ENCODE data around the gene B3GALT5.

B3GALT5 gene

DNA sequence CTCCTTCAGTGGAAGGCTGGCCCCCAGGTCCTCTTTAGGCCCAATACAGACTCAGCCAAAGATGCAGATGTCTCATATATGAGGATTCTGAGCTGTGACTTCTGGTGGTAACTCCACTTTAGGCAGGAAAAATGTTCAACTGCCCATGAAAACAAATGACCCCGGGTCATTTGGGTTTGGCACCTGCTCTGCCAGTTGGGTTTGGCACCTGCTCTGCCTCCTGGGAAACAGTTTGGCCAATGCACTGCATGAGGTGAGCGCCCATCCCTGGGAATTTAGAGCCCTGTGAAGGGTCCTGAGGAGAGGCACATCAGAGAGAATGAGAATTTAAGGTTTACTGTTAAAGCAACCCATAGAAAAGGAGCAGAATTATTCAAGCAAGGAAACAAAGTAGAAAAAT lies 45.3 kb downstream of the B3GALT5 start:
- TF ChIP-seq TAF1 (IDR thresholded peaks at IDR 0.05; ENCODE audit: borderline replicate concordance, insufficient read depth, low read length) (no peak), SIN3A (IDR thresholded peaks at IDR 0.05; ENCODE audit: borderline replicate concordance, insufficient read depth, low read length) (no peak), POLR2AphosphoS5 (IDR thresholded peaks at IDR 0.05; ENCODE audit: low read depth, low read length) (no peak), FOXP2 (optimal IDR thresholded peaks at IDR 0.05; ENCODE audit: borderline replicate concordance, extremely low read depth, extremely low read length, insufficient read depth) (no peak)
- TF ChIP-seq, protein P1, sequence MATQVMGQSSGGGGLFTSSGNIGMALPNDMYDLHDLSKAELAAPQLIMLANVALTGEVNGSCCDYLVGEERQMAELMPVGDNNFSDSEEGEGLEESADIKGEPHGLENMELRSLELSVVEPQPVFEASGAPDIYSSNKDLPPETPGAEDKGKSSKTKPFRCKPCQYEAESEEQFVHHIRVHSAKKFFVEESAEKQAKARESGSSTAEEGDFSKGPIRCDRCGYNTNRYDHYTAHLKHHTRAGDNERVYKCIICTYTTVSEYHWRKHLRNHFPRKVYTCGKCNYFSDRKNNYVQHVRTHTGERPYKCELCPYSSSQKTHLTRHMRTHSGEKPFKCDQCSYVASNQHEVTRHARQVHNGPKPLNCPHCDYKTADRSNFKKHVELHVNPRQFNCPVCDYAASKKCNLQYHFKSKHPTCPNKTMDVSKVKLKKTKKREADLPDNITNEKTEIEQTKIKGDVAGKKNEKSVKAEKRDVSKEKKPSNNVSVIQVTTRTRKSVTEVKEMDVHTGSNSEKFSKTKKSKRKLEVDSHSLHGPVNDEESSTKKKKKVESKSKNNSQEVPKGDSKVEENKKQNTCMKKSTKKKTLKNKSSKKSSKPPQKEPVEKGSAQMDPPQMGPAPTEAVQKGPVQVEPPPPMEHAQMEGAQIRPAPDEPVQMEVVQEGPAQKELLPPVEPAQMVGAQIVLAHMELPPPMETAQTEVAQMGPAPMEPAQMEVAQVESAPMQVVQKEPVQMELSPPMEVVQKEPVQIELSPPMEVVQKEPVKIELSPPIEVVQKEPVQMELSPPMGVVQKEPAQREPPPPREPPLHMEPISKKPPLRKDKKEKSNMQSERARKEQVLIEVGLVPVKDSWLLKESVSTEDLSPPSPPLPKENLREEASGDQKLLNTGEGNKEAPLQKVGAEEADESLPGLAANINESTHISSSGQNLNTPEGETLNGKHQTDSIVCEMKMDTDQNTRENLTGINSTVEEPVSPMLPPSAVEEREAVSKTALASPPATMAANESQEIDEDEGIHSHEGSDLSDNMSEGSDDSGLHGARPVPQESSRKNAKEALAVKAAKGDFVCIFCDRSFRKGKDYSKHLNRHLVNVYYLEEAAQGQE (IDR thresholded peaks at IDR 0.05; ENCODE audit: insufficient read depth in 1 of 2, low read depth in 2 of 2, low read length in 2 of 2): no peak

DNA sequence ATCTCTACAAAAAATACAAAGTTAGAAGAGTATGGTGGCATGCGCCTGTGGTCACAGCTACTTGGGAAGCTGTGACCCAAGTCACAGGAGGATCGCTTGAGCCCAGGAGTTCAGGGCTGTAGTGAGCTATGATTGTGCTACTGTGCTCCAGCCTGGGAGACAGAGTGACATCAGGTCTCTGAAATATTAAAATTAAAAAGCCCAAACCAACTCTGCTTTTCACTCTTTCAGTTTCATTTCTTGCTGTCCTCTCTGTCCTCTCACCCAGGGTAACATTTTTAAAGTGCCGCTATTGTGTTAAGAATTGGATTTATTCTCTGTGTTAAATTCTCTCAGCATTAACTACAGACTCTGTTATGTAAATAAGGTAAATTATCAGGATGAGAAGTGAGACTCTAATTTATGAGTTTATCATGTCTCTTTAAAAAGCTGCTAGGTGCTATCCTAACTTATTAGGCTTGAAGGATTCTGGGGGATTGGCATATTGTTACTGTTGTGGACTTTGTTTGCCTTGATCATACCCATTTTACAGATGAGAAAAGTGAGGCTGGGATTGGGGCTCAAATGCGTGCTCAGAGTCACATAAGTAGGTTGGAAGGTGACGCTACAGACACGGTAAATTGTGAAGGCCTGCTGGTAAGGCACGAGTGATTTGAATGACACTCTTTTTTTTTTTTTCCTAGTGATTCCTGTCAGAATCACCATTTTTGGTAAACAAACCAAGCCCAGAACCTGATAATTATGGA lies 46.5 kb downstream of the B3GALT5 start:
- TF ChIP-seq FOXP2 (optimal IDR thresholded peaks at IDR 0.05; ENCODE audit: borderline replicate concordance, extremely low read depth, extremely low read length, insufficient read depth) (no peak), POLR2AphosphoS5 (IDR thresholded peaks at IDR 0.05; ENCODE audit: low read depth, low read length) (no peak), SIN3A (IDR thresholded peaks at IDR 0.05; ENCODE audit: borderline replicate concordance, insufficient read depth, low read length) (no peak)
- TF ChIP-seq, protein P1 (IDR thresholded peaks at IDR 0.05; ENCODE audit: insufficient read depth in 1 of 2, low read depth in 2 of 2, low read length in 2 of 2): no peak

DNA sequence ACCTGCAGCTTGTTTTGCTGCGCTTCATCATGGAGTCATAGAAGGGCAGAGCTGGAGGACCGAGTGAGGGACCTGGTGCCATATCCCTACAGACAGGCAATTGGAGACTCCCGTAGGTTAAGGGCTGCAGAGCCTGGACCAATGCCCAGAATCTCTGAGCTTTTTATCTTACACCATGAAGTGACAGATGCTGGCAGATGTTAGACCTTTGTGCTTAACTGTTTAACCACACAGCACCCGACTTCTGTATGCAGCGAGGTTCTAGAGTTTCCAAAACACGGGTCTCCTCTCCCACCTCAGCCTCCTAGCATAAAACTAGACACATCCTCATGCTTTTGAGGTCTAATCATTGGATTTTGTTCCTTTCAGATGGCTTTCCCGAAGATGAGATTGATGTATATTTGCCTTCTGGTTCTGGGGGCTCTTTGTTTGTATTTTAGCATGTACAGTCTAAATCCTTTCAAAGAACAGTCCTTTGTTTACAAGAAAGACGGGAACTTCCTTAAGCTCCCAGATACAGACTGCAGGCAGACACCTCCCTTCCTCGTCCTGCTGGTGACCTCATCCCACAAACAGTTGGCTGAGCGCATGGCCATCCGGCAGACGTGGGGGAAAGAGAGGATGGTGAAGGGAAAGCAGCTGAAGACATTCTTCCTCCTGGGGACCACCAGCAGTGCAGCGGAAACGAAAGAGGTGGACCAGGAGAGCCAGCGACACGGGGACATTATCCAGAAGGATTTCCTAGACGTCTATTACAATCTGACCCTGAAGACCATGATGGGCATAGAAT lies 47.6 kb downstream of the B3GALT5 start:
- no peak for TF ChIP-seq TAF1 (IDR thresholded peaks at IDR 0.05; ENCODE audit: borderline replicate concordance, insufficient read depth, low read length)
- TF ChIP-seq FOXP2 (optimal IDR thresholded peaks at IDR 0.05; ENCODE audit: borderline replicate concordance, extremely low read depth, extremely low read length, insufficient read depth): no peak
- no peak for TF ChIP-seq POLR2AphosphoS5 (IDR thresholded peaks at IDR 0.05; ENCODE audit: low read depth, low read length)
- TF ChIP-seq, protein P1 (IDR thresholded peaks at IDR 0.05; ENCODE audit: insufficient read depth in 1 of 2, low read depth in 2 of 2, low read length in 2 of 2): no peak
- no peak for TF ChIP-seq SIN3A (IDR thresholded peaks at IDR 0.05; ENCODE audit: borderline replicate concordance, insufficient read depth, low read length)

DNA sequence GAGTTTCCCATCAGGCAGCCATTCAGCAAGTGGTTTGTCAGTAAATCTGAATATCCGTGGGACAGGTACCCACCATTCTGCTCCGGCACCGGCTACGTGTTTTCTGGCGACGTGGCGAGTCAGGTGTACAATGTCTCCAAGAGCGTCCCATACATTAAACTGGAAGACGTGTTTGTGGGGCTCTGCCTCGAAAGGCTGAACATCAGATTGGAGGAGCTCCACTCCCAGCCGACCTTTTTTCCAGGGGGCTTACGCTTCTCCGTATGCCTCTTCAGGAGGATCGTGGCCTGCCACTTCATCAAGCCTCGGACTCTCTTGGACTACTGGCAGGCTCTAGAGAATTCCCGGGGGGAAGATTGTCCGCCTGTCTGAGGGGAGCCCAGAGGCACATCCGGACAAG lies 48.4 kb downstream of the B3GALT5 start:
- TF ChIP-seq SIN3A (IDR thresholded peaks at IDR 0.05; ENCODE audit: borderline replicate concordance, insufficient read depth, low read length) (no peak), FOXP2 (optimal IDR thresholded peaks at IDR 0.05; ENCODE audit: borderline replicate concordance, extremely low read depth, extremely low read length, insufficient read depth) (no peak), POLR2AphosphoS5 (IDR thresholded peaks at IDR 0.05; ENCODE audit: low read depth, low read length) (no peak), TAF1 (IDR thresholded peaks at IDR 0.05; ENCODE audit: borderline replicate concordance, insufficient read depth, low read length) (no peak)
- TF ChIP-seq, protein P1 (IDR thresholded peaks at IDR 0.05; ENCODE audit: insufficient read depth in 1 of 2, low read depth in 2 of 2, low read length in 2 of 2): no peak
